Stimulated activated effector memory CD8-positive, alpha-beta T cell treated with anti-CD3 and anti-CD28 coated beads, Interleukin-12 subunit alpha, Interleukin-12 subunit beta, amount 100 ng/mL, for 72 hours (primary cell): ENCODE measurements around the gene KAT2A.

ENCODE experiments used
- ATAC-seq: fragments of 150-1000 bp; cut with Tn5 transposase; 2 replicates; pipeline ENCODE4 v1.10.0; 2021
- DNase-seq, 2 donors: peaks; one replicate each; pipeline ENCODE4 v3.0.0; 2021 to 2022; ENCODE audit warnings: low spot score in 2 of 2
- H3K27ac Mint-ChIP-seq: one replicate; pipeline ENCODE4 v1.8.0; 2022; ENCODE audit warnings: mild to moderate bottlenecking, mixed read lengths
- H3K36me3 Mint-ChIP-seq: one replicate; pipeline ENCODE4 v1.8.0; 2022; ENCODE audit warnings: mild to moderate bottlenecking, mixed read lengths
- H3K4me1 Mint-ChIP-seq: one replicate; pipeline ENCODE4 v1.8.0; 2022; ENCODE audit warnings: mixed read lengths
- H3K4me3 Mint-ChIP-seq: one replicate; pipeline ENCODE4 v1.8.0; 2022; ENCODE audit warnings: mild to moderate bottlenecking, mixed read lengths
- H3K9me3 Mint-ChIP-seq: one replicate; pipeline ENCODE4 v1.8.0; 2022; ENCODE audit warnings: mixed read lengths

Gene KAT2A

GRCh38 chr17:42096360-42097111 lies 24.6 kb downstream of the KAT2A start:
- no peak for DNase-seq
- H3K4me3 Mint-ChIP-seq: no peak overlapping the region
- no peak for ATAC-seq

GRCh38 chr17:42094375-42095069 lies 26.6 kb downstream of the KAT2A start:
- no peak overlapping the region for H3K27ac Mint-ChIP-seq
- H3K4me3 Mint-ChIP-seq: no peak overlapping the region
- H3K9me3 Mint-ChIP-seq: no peaks in the 10 kb centered on the region
- DNase-seq (no peak), ATAC-seq (no peak)
- peaks cover 10% of the 10 kb centered on the region for H3K4me1 Mint-ChIP-seq
- H3K36me3 Mint-ChIP-seq: no peaks in the 10 kb centered on the region

More at GRCh38 chr17:42096360-42097111, 24.6 kb downstream of the KAT2A start:
- H3K27ac Mint-ChIP-seq: no peak overlapping the region
- no peaks in the 10 kb centered on the region for H3K9me3 Mint-ChIP-seq
- peaks cover 10% of the 10 kb centered on the region for H3K4me1 Mint-ChIP-seq
- H3K36me3 Mint-ChIP-seq: no peaks in the 10 kb centered on the region

GRCh38 chr17:42092939-42093338 lies 28.2 kb downstream of the KAT2A start:
- ATAC-seq: no peak
- no peaks in the 10 kb centered on the region for H3K9me3 Mint-ChIP-seq
- peaks cover 6% of the 10 kb centered on the region for H3K4me1 Mint-ChIP-seq
- no peak overlapping the region for H3K4me3 Mint-ChIP-seq
- no peak for DNase-seq
- no peaks in the 10 kb centered on the region for H3K36me3 Mint-ChIP-seq
- peak overlapping the region; percentile 34 for H3K27ac Mint-ChIP-seq

GRCh38 chr17:42090964-42091790 lies 30.0 kb downstream of the KAT2A start:
- Mint-ChIP-seq H3K9me3 (no peaks in the 10 kb centered on the region), H3K27ac (no peak overlapping the region), H3K4me1 (no peaks in the 10 kb centered on the region), H3K4me3 (no peak overlapping the region), H3K36me3 (no peaks in the 10 kb centered on the region)
- ATAC-seq (no peak), DNase-seq (no peak)

- no peaks in the 10 kb centered on the region for H3K36me3 Mint-ChIP-seq
- no peak overlapping the region for H3K27ac Mint-ChIP-seq
- no peak overlapping the region for H3K4me3 Mint-ChIP-seq
- no peaks in the 10 kb centered on the region for H3K4me1 Mint-ChIP-seq
- DNase-seq (no peak), ATAC-seq (no peak)
- no peaks in the 10 kb centered on the region for H3K9me3 Mint-ChIP-seq
These were observed 32.4 kb downstream of the KAT2A start for GRCh38 chr17:42088736-42089135.

GRCh38 chr17:42087736-42088705 lies 33.1 kb downstream of the KAT2A start:
- DNase-seq (no peak), ATAC-seq (no peak)
- Mint-ChIP-seq H3K36me3 (no peaks in the 10 kb centered on the region), H3K9me3 (no peaks in the 10 kb centered on the region), H3K4me3 (no peak overlapping the region), H3K4me1 (no peaks in the 10 kb centered on the region), H3K27ac (no peak overlapping the region)

GRCh38 chr17:42087042-42087701 lies 34.0 kb downstream of the KAT2A start:
- no peaks in the 10 kb centered on the region for H3K9me3 Mint-ChIP-seq
- no peak overlapping the region for H3K27ac Mint-ChIP-seq
- H3K4me3 Mint-ChIP-seq: no peak overlapping the region
- H3K36me3 Mint-ChIP-seq: no peaks in the 10 kb centered on the region
- no peak for DNase-seq
- no peak for ATAC-seq
- no peaks in the 10 kb centered on the region for H3K4me1 Mint-ChIP-seq

GRCh38 chr17:42081516-42082129 lies 39.5 kb downstream of the KAT2A start:
- peak; percentile 19 for ATAC-seq
- no peaks in the 10 kb centered on the region for H3K9me3 Mint-ChIP-seq
- no peaks in the 10 kb centered on the region for H3K4me1 Mint-ChIP-seq
- no peak overlapping the region for H3K27ac Mint-ChIP-seq
- H3K36me3 Mint-ChIP-seq: no peaks in the 10 kb centered on the region
- no peak overlapping the region for H3K4me3 Mint-ChIP-seq
- no peak for DNase-seq

- Mint-ChIP-seq H3K36me3 (no peaks in the 10 kb centered on the region), H3K27ac (no peak overlapping the region), H3K4me3 (no peak overlapping the region), H3K4me1 (no peaks in the 10 kb centered on the region), H3K9me3 (no peaks in the 10 kb centered on the region)
- DNase-seq (no peak), ATAC-seq (no peak)
These were observed 41.6 kb downstream of the KAT2A start for GRCh38 chr17:42079541-42079940.

GRCh38 chr17:42078396-42079043 lies 42.6 kb downstream of the KAT2A start:
- no peak overlapping the region for H3K4me3 Mint-ChIP-seq
- H3K27ac Mint-ChIP-seq: no peak overlapping the region
- DNase-seq (no peak), ATAC-seq (no peak)
- H3K36me3 Mint-ChIP-seq: no peaks in the 10 kb centered on the region
- no peaks in the 10 kb centered on the region for H3K4me1 Mint-ChIP-seq
- no peaks in the 10 kb centered on the region for H3K9me3 Mint-ChIP-seq

- ATAC-seq (no peak), DNase-seq (no peak)
- Mint-ChIP-seq H3K4me3 (no peak overlapping the region), H3K4me1 (no peaks in the 10 kb centered on the region), H3K36me3 (no peaks in the 10 kb centered on the region), H3K27ac (no peak overlapping the region), H3K9me3 (no peaks in the 10 kb centered on the region)
These were observed 43.4 kb downstream of the KAT2A start for GRCh38 chr17:42077755-42078154.

GRCh38 chr17:42076797-42077559 lies 44.2 kb downstream of the KAT2A start:
- no peaks in the 10 kb centered on the region for H3K36me3 Mint-ChIP-seq
- ATAC-seq: no peak
- DNase-seq: no peak
- H3K4me3 Mint-ChIP-seq: no peak overlapping the region
- no peak overlapping the region for H3K27ac Mint-ChIP-seq
- H3K4me1 Mint-ChIP-seq: peaks cover 3% of the 10 kb centered on the region
- H3K9me3 Mint-ChIP-seq: no peaks in the 10 kb centered on the region

GRCh38 chr17:42075789-42076188 lies 45.4 kb downstream of the KAT2A start:
- DNase-seq (no peak), ATAC-seq (no peak)
- Mint-ChIP-seq H3K4me3 (no peak overlapping the region), H3K9me3 (no peaks in the 10 kb centered on the region), H3K36me3 (no peaks in the 10 kb centered on the region), H3K27ac (no peak overlapping the region), H3K4me1 (peaks cover 10% of the 10 kb centered on the region)
